H1 (cell line): Measurements from ENCODE around the gene SEL1L3. TPM values are rescaled to one million over a fixed set of nuclear protein-coding genes. Genes with fewer than 3 reads are reported as not detected.

Experiments
- ASH2L ChIP-seq: fragments of 200-600, 300-600 bp; sonication (generic); IDR thresholded peaks from one replicate; pipeline ENCODE4 v1.7.1; 2017; ENCODE audit warnings: low read length
- CHD2 ChIP-seq: IDR thresholded peaks from 2 replicates; pipeline ENCODE4 v1.6.1; 2012; ENCODE audit warnings: low read length, improper control_type of control experiment
- FOSL1 ChIP-seq: IDR thresholded peaks from 2 replicates; pipeline ENCODE4 v1.6.1; 2011; ENCODE audit warnings: mild to moderate bottlenecking, low read depth, low read length, moderate library complexity; ENCODE audit not compliant: insufficient read depth
- JUND ChIP-seq: IDR thresholded peaks from 2 replicates; pipeline ENCODE4 v1.6.1; 2011; ENCODE audit warnings: mild to moderate bottlenecking, improper control_type of control experiment, low read length
- KDM1A ChIP-seq: fragments of 200-600, 300-600 bp; sonication (generic); IDR thresholded peaks from 2 replicates; pipeline ENCODE4 v1.7.1; 2016; ENCODE audit warnings: mild to moderate bottlenecking, low read length, borderline replicate concordance
- KDM4A ChIP-seq: IDR thresholded peaks from one replicate; pipeline ENCODE4 v1.7.1; 2012; ENCODE audit warnings: low read depth, mild to moderate bottlenecking, moderate library complexity, low read length, inconsistent platforms; ENCODE audit not compliant: severe bottlenecking
- POLR2A ChIP-seq, 2 experiments: IDR thresholded peaks; 1 replicate in 1 of 2; 2 replicates in 1 of 2; pipeline ENCODE4 v1.6.1; 2011; ENCODE audit warnings: low read depth in 2 of 2, low read length in 2 of 2, mild to moderate bottlenecking in 2 of 2; ENCODE audit errors: control extremely low read depth in 1 of 2
- TAF7 ChIP-seq: optimal IDR thresholded peaks from 2 replicates; pipeline ENCODE3; 2011; ENCODE audit warnings: low read depth, mild to moderate bottlenecking, inconsistent platforms, low read length, moderate library complexity, borderline replicate concordance
- polyA plus RNA-seq, 7 experiments: library from polyadenylated mRNA; depleted of rRNA in 3 of 7; stranded (reverse) in 5 of 7; unstranded in 2 of 7; fragments of >200 nt in 5 of 7; fragments of 200-250 nt in 2 of 7; gene quantifications; 1 replicate in 5 of 7; 2 replicates in 1 of 7; 4 replicates in 1 of 7; pipeline versions ENCODE4 v1.2.1 to v1.2.3, GENCODE V29; 2011 to 2013; ENCODE audit warnings: missing spikeins in 2 of 7, mixed read lengths in 2 of 7
- total RNA-seq: library from RNA; stranded (reverse); fragmentation: NEBNext Ultra II Directional; extraction: Animal tissue kit (Norgen Biotek cat#: 25700); gene quantifications from 2 replicates; pipeline ENCODE4 v1.2.1, GENCODE V29; 2021

The SEL1L3 gene
- total and polyA plus RNA-seq, 2 of the 8 experiments (the other 6 are each of a cell fraction or from before 2014, with no cell fraction given), result 18.2 to 54.0 TPM

DNA sequence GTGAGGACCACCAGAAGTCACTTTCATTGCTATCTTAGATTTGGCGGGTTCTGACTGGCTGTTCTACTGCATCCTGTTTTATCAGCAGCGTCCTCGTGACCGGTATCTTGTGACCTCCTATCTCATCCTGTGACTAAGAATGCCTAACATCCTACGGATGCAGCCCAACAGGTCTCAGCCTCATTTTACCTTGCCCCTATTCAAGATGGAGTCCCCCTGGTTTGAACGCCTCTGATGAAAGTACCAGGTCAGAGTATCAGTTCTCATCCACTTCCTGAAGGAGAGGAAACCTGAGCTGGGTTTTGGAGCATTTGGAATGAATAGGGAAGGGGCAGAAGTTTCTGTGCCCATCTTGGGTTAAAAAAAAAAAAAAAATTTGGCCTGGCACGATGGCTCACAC lies 136.9 kb downstream of the SEL1L3 start (continued):
- TF ChIP-seq CHD2 (no peak), KDM1A (no peak), ASH2L (no peak), KDM4A (no peak), POLR2A (IDR thresholded peaks at IDR 0.05; ENCODE audit: control extremely low read depth in 1 of 2, low read depth in 2 of 2, low read length in 2 of 2) (no peak), TAF7 (no peak), JUND (no peak), FOSL1 (no peak)
